Progenitor cell of endocrine pancreas (in vitro differentiated cells): ENCODE data around the gene ESR2. TPM values are rescaled to one million over a fixed set of nuclear protein-coding genes. Genes with fewer than 3 reads are reported as not detected.
A peak's percentile ranks its signal among the peaks of the same experiment; 100 is the strongest.

Experiments
- DNase-seq: peaks from one replicate; pipeline ENCODE4 v3.0.0; 2021; ENCODE audit warnings: low spot score; ENCODE audit not compliant: unreplicated experiment
- H3K27ac Mint-ChIP-seq: 2 replicates; pipeline ENCODE4 v1.8.0; 2021; ENCODE audit warnings: mild to moderate bottlenecking, moderate library complexity, mixed read lengths
- H3K27me3 Mint-ChIP-seq: 2 replicates; pipeline ENCODE4 v1.8.0; 2021; ENCODE audit warnings: mixed read lengths
- H3K36me3 Mint-ChIP-seq: 2 replicates; pipeline ENCODE4 v1.8.0; 2022; ENCODE audit warnings: mixed read lengths; ENCODE audit not compliant: insufficient read depth
- H3K4me1 Mint-ChIP-seq: 2 replicates; pipeline ENCODE4 v1.8.0; 2021; ENCODE audit warnings: low read depth, mixed read lengths
- H3K4me3 Mint-ChIP-seq: 2 replicates; pipeline ENCODE4 v1.8.0; 2021; ENCODE audit warnings: low read depth, mild to moderate bottlenecking, moderate library complexity, mixed read lengths
- H3K9me3 Mint-ChIP-seq: 2 replicates; pipeline ENCODE4 v1.8.0; 2021; ENCODE audit warnings: low read depth, mixed read lengths
- CTCF ChIP-seq: fragments of 200-600 bp; sonication (generic); IDR thresholded peaks from one replicate; pipeline ENCODE4 v1.5.0; 2021; ENCODE audit warnings: antibody characterized with exemption, mild to moderate bottlenecking; ENCODE audit not compliant: unreplicated experiment
- total RNA-seq: library from RNA; stranded (reverse); gene quantifications from 2 replicates; pipeline ENCODE4 v1.2.1, GENCODE V29; 2021

Gene ESR2
- total RNA-seq, 1 donor from 2014 or later: 0.29 TPM

DNA sequence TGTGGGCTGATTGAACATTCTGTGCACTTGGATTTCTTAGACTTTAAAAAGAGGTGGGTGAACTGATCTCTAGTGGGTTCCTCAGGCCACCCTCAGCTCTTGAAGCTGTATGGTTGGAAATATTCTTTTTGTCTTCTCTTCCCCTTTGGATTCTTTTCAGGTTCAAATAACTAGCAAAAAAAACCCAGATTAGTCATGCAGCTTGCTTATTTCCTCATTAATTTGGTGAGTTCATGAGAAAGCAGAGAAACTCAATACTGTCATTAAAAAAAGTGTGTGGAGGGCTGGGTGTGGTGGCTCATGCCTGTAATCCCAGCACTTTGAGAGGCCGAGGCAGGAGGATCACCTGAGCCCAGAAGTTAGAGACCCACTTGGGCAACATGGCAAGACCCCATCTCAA, 183.4 kb downstream of the ESR2 start:
- H3K36me3 Mint-ChIP-seq: peaks cover 9% of the 10 kb centered on the region
- H3K27me3 Mint-ChIP-seq: no peaks in the 10 kb centered on the region
- no peaks in the 10 kb centered on the region for H3K9me3 Mint-ChIP-seq
- no peak for TF ChIP-seq CTCF
- no peaks in the 10 kb centered on the region for H3K4me1 Mint-ChIP-seq
- H3K4me3 Mint-ChIP-seq: no peak overlapping the region
- H3K27ac Mint-ChIP-seq: peak overlapping the region; percentile 66
- DNase-seq: no peak

- H3K4me3 Mint-ChIP-seq: no peak overlapping the region
- H3K27ac Mint-ChIP-seq: no peak overlapping the region
- DNase-seq: no peak
- H3K36me3 Mint-ChIP-seq: peaks cover 8% of the 10 kb centered on the region
- no peaks in the 10 kb centered on the region for H3K27me3 Mint-ChIP-seq
- H3K4me1 Mint-ChIP-seq: no peaks in the 10 kb centered on the region
- TF ChIP-seq CTCF: no peak
- H3K9me3 Mint-ChIP-seq: no peaks in the 10 kb centered on the region
These were observed 184.2 kb downstream of the ESR2 start for GRCh38 chr14:64109819-64110554.

DNA sequence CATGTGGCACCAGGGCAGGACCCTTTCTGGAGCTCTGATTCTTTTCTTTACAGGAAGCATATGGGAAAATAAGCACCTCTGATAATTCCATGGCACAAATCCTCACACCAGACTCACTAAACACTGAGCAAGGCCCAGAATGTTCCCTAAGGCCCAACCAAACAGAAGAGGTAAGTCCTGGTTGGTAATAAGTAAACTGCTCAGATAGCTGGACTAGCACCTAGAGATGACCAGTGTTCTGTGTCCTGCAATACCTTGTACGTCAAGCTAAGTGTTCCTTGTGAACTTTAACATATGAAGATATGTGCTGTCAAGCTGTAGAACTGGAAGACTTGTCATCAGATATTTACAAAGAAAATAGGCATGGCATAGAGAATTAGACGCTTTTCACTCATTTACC, 186.7 kb downstream of the ESR2 start:
- no peaks in the 10 kb centered on the region for H3K4me1 Mint-ChIP-seq

DNA sequence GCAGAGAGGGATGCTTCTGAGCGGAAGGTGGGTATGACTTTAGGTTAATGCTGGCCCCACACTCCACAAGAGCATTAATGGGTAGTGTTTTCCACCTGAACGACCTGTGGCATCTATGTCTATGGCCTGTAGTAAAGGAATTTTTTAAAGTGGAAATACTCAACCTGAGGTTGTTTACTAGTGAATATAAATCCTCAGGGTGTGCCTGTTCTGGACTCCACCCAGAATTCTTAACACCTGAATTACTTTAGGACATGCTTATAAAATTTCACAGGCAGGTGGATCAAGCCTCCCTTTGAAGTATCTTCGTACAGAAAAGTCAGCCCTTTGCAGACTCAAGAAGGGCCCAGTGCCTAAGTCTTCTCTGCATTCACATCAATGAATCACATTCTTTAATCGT, 196.1 kb downstream of the ESR2 start:
- Mint-ChIP-seq H3K27me3 (no peaks in the 10 kb centered on the region), H3K27ac (no peak overlapping the region), H3K36me3 (peaks cover 20% of the 10 kb centered on the region), H3K9me3 (no peaks in the 10 kb centered on the region), H3K4me3 (no peak overlapping the region), H3K4me1 (peaks cover 10% of the 10 kb centered on the region)
- no peak for TF ChIP-seq CTCF
- DNase-seq: no peak

More for the DNA sequence above, 186.7 kb downstream of the ESR2 start:
- no peaks in the 10 kb centered on the region for H3K9me3 Mint-ChIP-seq
- no peaks in the 10 kb centered on the region for H3K27me3 Mint-ChIP-seq
- peaks cover 18% of the 10 kb centered on the region for H3K36me3 Mint-ChIP-seq
- no peak for TF ChIP-seq CTCF
- no peak overlapping the region for H3K27ac Mint-ChIP-seq
- H3K4me3 Mint-ChIP-seq: no peak overlapping the region
- no peak for DNase-seq

DNA sequence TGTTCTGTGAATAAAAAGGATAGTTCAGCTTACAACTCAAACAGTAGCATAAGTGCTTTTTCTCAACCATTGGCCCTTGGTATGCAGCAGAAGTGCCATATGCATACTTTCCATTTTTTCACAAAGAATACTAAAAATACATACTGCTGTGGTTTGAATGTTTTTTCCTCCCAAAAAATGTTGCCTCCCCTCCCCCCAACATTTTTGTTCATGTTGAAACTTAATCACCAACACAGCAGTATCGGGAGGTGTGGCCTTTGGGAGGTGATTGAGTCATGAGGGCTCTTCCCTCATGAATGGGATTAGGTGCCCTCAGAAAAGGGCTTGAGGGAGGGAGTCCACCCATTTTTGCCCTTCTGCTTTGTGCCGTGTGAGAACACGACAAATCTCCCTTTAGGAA, 198.6 kb downstream of the ESR2 start:
- peaks cover 15% of the 10 kb centered on the region for H3K36me3 Mint-ChIP-seq
- H3K27me3 Mint-ChIP-seq: no peaks in the 10 kb centered on the region
- H3K27ac Mint-ChIP-seq: no peak overlapping the region
- no peaks in the 10 kb centered on the region for H3K9me3 Mint-ChIP-seq
- peaks cover 31% of the 10 kb centered on the region for H3K4me1 Mint-ChIP-seq
- no peak for TF ChIP-seq CTCF
- no peak for DNase-seq
- H3K4me3 Mint-ChIP-seq: no peak overlapping the region
